WTC11 (cell line): ENCODE data around the gene CHKA. TPM values are rescaled to one million over a fixed set of nuclear protein-coding genes. Genes with fewer than 3 reads are reported as not detected.

Experiments used
- ATAC-seq: fragments of 200-7000 bp; cut with Tn5 transposase; 2 replicates; pipeline ENCODE4 v1.10.0; 2021; ENCODE audit warnings: mild to moderate bottlenecking, moderate library complexity
- CTCF ChIA-PET: fragments of 300-600 bp; sonication (Branson Sonifier 250); formaldehyde crosslinking; loops from one replicate; lab custom pipeline; 2021; ENCODE audit warnings: antibody characterized with exemption; lab: Charles Lee
- POLR2A ChIA-PET: fragments of 350-600 bp; sonication (Branson Sonifier 250); formaldehyde crosslinking; loops from one replicate; lab custom pipeline; 2021; ENCODE audit warnings: antibody characterized with exemption; lab: Charles Lee
- DNase-seq: peaks from one replicate; pipeline ENCODE4 v3.0.0; 2021; ENCODE audit warnings: low spot score
- H3K27ac Mint-ChIP-seq: 2 replicates; pipeline ENCODE4 v1.8.0; 2021; ENCODE audit warnings: mixed read lengths
- H3K27me3 Mint-ChIP-seq: 2 replicates; pipeline ENCODE4 v1.8.0; 2021; ENCODE audit warnings: low read depth, mild to moderate bottlenecking, moderate library complexity, mixed read lengths
- H3K36me3 Mint-ChIP-seq: 2 replicates; pipeline ENCODE4 v1.8.0; 2021; ENCODE audit warnings: mixed read lengths
- H3K4me1 Mint-ChIP-seq: 2 replicates; pipeline ENCODE4 v1.8.0; 2022; ENCODE audit warnings: mixed read lengths
- H3K4me3 Mint-ChIP-seq: 2 replicates; pipeline ENCODE4 v1.8.0; 2021; ENCODE audit warnings: mild to moderate bottlenecking, moderate library complexity, mixed read lengths
- H3K9me3 Mint-ChIP-seq: 2 replicates; pipeline ENCODE4 v1.8.0; 2021; ENCODE audit warnings: mixed read lengths
- CBFB ChIP-seq: sonication (generic); formaldehyde crosslinking; IDR thresholded peaks from 2 replicates; pipeline ENCODE4 v1.8.1; 2022; ENCODE audit warnings: mild to moderate bottlenecking, low read depth, missing genetic modification reagents
- ELF4 ChIP-seq: sonication (generic); formaldehyde crosslinking; IDR thresholded peaks from 2 replicates; pipeline ENCODE4 v1.8.1; 2022; ENCODE audit warnings: low read depth, mild to moderate bottlenecking, moderate library complexity, missing genetic modification reagents
- EMX1 ChIP-seq: fragments of 250-450 bp; sonication (Bioruptor Pico); IDR thresholded peaks from 2 replicates; pipeline ENCODE4 v1.8.0; 2021; ENCODE audit warnings: mild to moderate bottlenecking
- ESRRA ChIP-seq: sonication (generic); formaldehyde crosslinking; IDR thresholded peaks from 2 replicates; pipeline ENCODE4 v1.8.1; 2022; ENCODE audit warnings: mild to moderate bottlenecking, missing genetic modification reagents, borderline replicate concordance
- FOXK1 ChIP-seq: sonication (generic); formaldehyde crosslinking; IDR thresholded peaks from 2 replicates; pipeline ENCODE4 v1.8.0; 2022; ENCODE audit warnings: mild to moderate bottlenecking, moderate library complexity, missing genetic modification reagents
- FOXP1 ChIP-seq: sonication (generic); formaldehyde crosslinking; IDR thresholded peaks from 2 replicates; pipeline ENCODE4 v1.8.0; 2022; ENCODE audit warnings: missing genetic modification reagents, mild to moderate bottlenecking, moderate library complexity, borderline replicate concordance
- GTF2I ChIP-seq: fragments of 250-450 bp; sonication (Bioruptor Pico); conservative IDR thresholded peaks from 2 replicates; pipeline ENCODE4 v1.4.0; 2021; ENCODE audit warnings: mild to moderate bottlenecking
- MXD4 ChIP-seq: fragments of 250-450 bp; sonication (Bioruptor Pico); IDR thresholded peaks from 2 replicates; pipeline ENCODE4 v1.8.0; 2021; ENCODE audit warnings: mild to moderate bottlenecking, moderate library complexity, borderline replicate concordance
- NR1H2 ChIP-seq: sonication (generic); formaldehyde crosslinking; IDR thresholded peaks from 2 replicates; pipeline ENCODE4 v1.9.0; 2021; ENCODE audit warnings: mild to moderate bottlenecking, moderate library complexity, missing genetic modification reagents
- NR2C2 ChIP-seq: sonication (generic); formaldehyde crosslinking; IDR thresholded peaks from 2 replicates; pipeline ENCODE4 v1.8.0; 2022; ENCODE audit warnings: mild to moderate bottlenecking, missing genetic modification reagents
- NR3C1 ChIP-seq: sonication (generic); formaldehyde crosslinking; conservative IDR thresholded peaks from 2 replicates; pipeline ENCODE4 v1.8.1; 2023; ENCODE audit warnings: low read depth, mild to moderate bottlenecking, missing genetic modification reagents
- RELA ChIP-seq: sonication (generic); formaldehyde crosslinking; IDR thresholded peaks from 2 replicates; pipeline ENCODE4 v1.8.1; 2022; ENCODE audit warnings: missing genetic modification reagents, mild to moderate bottlenecking, borderline replicate concordance
- TEAD4 ChIP-seq: sonication (generic); formaldehyde crosslinking; IDR thresholded peaks from 2 replicates; pipeline ENCODE4 v1.8.0; 2022; ENCODE audit warnings: mild to moderate bottlenecking, missing genetic modification reagents
- ZNF121 ChIP-seq: sonication (generic); formaldehyde crosslinking; IDR thresholded peaks from 2 replicates; pipeline ENCODE4 v1.8.0; 2023; ENCODE audit warnings: missing genetic modification reagents
- ZNF219 ChIP-seq: sonication (generic); formaldehyde crosslinking; IDR thresholded peaks from 2 replicates; pipeline ENCODE4 v1.8.0; 2023; ENCODE audit warnings: missing genetic modification reagents, mild to moderate bottlenecking, borderline replicate concordance
- total RNA-seq: library from RNA; stranded (reverse); gene quantifications from 3 replicates; pipeline ENCODE4 v1.2.3, GENCODE V29; 2021
- TF ChIP-seq, protein P1 (sequence below): fragments of 250-450 bp; sonication (Bioruptor Pico); IDR thresholded peaks from 2 replicates; pipeline ENCODE4 v1.8.0; 2021; ENCODE audit warnings: mild to moderate bottlenecking
- TF ChIP-seq, protein P2 (sequence below): sonication (generic); formaldehyde crosslinking; IDR thresholded peaks from 2 replicates; pipeline ENCODE4 v1.8.0; 2023; ENCODE audit warnings: mild to moderate bottlenecking, missing genetic modification reagents
- TF ChIP-seq, protein P3 (sequence below): fragments of 250-450 bp; sonication (Bioruptor Pico); conservative IDR thresholded peaks from 2 replicates; pipeline ENCODE4 v1.9.0; 2021; ENCODE audit warnings: mild to moderate bottlenecking
- TF ChIP-seq, protein P4 (sequence below): sonication (generic); formaldehyde crosslinking; IDR thresholded peaks from 2 replicates; pipeline ENCODE4 v1.8.1; 2022; ENCODE audit warnings: low read depth, missing genetic modification reagents, borderline replicate concordance
- TF ChIP-seq, protein P5 (sequence below): sonication (generic); formaldehyde crosslinking; conservative IDR thresholded peaks from 2 replicates; pipeline ENCODE4 v1.8.1; 2022; ENCODE audit warnings: mild to moderate bottlenecking, missing genetic modification reagents
- TF ChIP-seq, protein P6 (sequence below): sonication (generic); formaldehyde crosslinking; IDR thresholded peaks from 2 replicates; pipeline ENCODE4 v1.8.0; 2022; ENCODE audit warnings: mild to moderate bottlenecking, missing genetic modification reagents
- TF ChIP-seq, protein P7 (sequence below): fragments of 200-600 bp; IDR thresholded peaks from 2 replicates; pipeline ENCODE4 v1.8.0; 2022; ENCODE audit warnings: antibody characterized with exemption

The CHKA gene
- total RNA-seq, 1 experiment from 2014 or later, result 76.1 TPM

DNA sequence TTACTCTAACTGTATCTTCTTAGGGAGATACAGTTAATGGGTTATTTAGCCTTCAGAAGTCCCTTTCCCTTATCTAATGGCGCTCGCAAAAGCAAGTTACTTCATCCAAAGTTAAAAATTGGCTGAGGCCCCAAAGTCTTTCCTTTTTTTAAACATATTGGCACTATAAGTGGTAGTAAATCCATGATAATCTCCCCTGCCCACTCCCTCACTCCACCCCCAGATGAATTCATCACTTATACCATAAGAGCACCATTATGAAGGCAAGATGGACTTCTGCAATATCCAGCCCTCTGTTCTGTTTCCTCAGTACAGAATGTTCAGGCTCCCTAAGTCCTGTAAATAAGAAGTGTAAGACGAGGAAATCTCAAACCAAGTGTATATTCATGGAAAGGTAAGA, 37.7 kb downstream of the CHKA start (continued):
- TF ChIP-seq, protein P1, sequence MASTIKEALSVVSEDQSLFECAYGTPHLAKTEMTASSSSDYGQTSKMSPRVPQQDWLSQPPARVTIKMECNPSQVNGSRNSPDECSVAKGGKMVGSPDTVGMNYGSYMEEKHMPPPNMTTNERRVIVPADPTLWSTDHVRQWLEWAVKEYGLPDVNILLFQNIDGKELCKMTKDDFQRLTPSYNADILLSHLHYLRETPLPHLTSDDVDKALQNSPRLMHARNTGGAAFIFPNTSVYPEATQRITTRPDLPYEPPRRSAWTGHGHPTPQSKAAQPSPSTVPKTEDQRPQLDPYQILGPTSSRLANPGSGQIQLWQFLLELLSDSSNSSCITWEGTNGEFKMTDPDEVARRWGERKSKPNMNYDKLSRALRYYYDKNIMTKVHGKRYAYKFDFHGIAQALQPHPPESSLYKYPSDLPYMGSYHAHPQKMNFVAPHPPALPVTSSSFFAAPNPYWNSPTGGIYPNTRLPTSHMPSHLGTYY (CRISPR knock-in tag), result no peak
- TF ChIP-seq RELA (CRISPR knock-in tag), result no peak
- TF ChIP-seq, protein P2, sequence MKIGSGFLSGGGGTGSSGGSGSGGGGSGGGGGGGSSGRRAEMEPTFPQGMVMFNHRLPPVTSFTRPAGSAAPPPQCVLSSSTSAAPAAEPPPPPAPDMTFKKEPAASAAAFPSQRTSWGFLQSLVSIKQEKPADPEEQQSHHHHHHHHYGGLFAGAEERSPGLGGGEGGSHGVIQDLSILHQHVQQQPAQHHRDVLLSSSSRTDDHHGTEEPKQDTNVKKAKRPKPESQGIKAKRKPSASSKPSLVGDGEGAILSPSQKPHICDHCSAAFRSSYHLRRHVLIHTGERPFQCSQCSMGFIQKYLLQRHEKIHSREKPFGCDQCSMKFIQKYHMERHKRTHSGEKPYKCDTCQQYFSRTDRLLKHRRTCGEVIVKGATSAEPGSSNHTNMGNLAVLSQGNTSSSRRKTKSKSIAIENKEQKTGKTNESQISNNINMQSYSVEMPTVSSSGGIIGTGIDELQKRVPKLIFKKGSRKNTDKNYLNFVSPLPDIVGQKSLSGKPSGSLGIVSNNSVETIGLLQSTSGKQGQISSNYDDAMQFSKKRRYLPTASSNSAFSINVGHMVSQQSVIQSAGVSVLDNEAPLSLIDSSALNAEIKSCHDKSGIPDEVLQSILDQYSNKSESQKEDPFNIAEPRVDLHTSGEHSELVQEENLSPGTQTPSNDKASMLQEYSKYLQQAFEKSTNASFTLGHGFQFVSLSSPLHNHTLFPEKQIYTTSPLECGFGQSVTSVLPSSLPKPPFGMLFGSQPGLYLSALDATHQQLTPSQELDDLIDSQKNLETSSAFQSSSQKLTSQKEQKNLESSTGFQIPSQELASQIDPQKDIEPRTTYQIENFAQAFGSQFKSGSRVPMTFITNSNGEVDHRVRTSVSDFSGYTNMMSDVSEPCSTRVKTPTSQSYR (CRISPR knock-in tag), result no peak
- no peak for TF ChIP-seq NR1H2 (CRISPR knock-in tag)
- TF ChIP-seq FOXK1 (CRISPR knock-in tag), result no peak
- TF ChIP-seq CBFB (CRISPR knock-in tag), result no peak
- TF ChIP-seq ESRRA (CRISPR knock-in tag), result no peak
- no peak for TF ChIP-seq TEAD4
- no peak for TF ChIP-seq FOXP1
- TF ChIP-seq, protein P3, sequence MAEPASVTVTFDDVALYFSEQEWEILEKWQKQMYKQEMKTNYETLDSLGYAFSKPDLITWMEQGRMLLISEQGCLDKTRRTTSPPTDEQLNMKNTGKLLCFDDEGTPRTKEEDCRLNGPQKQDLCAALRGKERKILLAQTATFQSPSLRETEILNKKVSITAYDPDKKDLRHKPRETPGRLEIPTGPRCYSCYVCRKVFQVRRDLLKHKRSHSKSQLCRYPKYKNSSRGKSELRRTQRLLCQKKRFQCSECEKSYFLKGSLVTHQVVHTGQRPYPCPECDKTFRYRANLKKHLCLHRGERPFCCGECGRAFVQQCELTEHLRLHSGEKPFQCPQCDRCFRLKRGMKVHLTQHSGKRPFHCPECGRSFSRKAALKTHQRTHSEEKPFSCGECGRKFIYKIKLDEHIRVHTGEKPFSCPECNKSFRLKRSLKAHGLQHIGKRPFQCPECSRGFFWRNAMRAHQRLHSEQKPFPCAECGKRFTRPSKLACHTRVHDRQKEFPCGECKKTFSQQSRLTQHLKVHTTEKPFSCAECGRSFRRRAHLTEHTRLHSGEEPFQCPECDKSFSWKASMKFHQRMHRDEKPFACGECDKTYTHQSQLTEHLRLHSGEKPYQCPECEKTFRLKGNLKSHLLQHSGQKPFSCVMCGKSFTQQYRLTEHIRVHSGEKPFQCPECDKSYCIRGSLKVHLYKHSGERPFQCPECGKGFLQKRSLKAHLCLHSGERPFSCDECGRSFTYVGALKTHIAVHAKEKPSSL (CRISPR knock-in tag), result no peak

DNA sequence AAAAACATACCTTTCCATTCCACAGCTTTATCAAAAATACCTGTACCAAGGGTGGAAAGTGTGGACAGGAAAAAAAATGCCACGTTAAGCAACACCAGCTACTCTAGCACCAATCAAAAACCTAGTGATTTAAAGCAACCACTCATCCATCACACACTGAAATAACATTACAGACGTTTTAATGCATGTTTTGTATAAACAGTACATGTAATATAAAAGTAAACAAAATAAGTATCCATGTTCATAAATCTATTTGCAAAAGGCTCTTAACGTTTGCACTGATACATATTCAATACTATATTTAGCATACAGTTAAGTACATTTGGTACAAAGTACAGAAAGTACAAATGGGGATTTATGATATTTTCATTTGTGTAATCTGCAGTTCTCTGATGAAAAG, 38.7 kb downstream of the CHKA start:
- CTCF ChIA-PET, result no interaction called here

DNA sequence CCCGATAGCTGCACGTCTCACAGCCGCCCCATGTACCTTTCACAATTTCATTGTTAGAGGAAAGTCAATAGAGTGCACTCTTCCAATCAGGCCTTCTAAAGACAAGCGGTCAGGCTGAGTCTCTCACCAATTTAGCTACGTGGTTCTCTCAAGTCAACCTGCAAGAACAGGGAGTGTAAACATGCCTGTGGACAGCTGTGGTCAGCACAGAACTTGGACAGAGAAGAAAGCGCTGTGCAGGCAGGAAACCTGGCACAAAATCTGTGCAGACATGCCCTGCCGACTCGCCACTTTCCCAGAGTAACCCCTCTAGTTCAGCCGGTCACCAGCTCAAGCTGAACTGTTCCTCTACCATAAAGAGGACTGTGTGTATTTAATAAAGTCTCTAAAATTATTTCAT, 39.5 kb downstream of the CHKA start:
- POLR2A ChIA-PET, result no interaction called here
- Mint-ChIP-seq H3K9me3 (no peaks in the 10 kb centered on the region), H3K4me1 (peaks cover 3% of the 10 kb centered on the region; the same call in 1 of the 2 replicates), H3K36me3 (peaks cover 26% of the 10 kb centered on the region), H3K27ac (peak overlapping the region; percentile 58; the same call in 1 of the 2 replicates), H3K4me3 (no peak overlapping the region), H3K27me3 (no peaks in the 10 kb centered on the region)
- CTCF ChIA-PET, result no interaction called here
- no peak for ATAC-seq
- no peak for DNase-seq
- TF ChIP-seq, protein P4, sequence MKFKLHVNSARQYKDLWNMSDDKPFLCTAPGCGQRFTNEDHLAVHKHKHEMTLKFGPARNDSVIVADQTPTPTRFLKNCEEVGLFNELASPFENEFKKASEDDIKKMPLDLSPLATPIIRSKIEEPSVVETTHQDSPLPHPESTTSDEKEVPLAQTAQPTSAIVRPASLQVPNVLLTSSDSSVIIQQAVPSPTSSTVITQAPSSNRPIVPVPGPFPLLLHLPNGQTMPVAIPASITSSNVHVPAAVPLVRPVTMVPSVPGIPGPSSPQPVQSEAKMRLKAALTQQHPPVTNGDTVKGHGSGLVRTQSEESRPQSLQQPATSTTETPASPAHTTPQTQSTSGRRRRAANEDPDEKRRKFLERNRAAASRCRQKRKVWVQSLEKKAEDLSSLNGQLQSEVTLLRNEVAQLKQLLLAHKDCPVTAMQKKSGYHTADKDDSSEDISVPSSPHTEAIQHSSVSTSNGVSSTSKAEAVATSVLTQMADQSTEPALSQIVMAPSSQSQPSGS (CRISPR knock-in tag), result no peak
- TF ChIP-seq CBFB (CRISPR knock-in tag), result no peak
- no peak for TF ChIP-seq NR2C2 (CRISPR knock-in tag)
- TF ChIP-seq EMX1 (CRISPR knock-in tag), result no peak
- TF ChIP-seq GTF2I (CRISPR knock-in tag), result no peak
- no peak for TF ChIP-seq MXD4
- no peak for TF ChIP-seq ELF4
- TF ChIP-seq ZNF121, result no peak
- TF ChIP-seq ZNF219 (CRISPR knock-in tag), result no peak
- TF ChIP-seq FOXK1 (CRISPR knock-in tag), result no peak

More for the DNA sequence above, 38.7 kb downstream of the CHKA start:
- DNase-seq (no peak), ATAC-seq (no peak)
- TF ChIP-seq NR3C1 (CRISPR knock-in tag), result no peak
- TF ChIP-seq, protein P5, sequence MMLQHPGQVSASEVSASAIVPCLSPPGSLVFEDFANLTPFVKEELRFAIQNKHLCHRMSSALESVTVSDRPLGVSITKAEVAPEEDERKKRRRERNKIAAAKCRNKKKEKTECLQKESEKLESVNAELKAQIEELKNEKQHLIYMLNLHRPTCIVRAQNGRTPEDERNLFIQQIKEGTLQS, result no peak
- TF ChIP-seq, protein P6, sequence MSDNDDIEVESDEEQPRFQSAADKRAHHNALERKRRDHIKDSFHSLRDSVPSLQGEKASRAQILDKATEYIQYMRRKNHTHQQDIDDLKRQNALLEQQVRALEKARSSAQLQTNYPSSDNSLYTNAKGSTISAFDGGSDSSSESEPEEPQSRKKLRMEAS (CRISPR knock-in tag), result no peak
- TF ChIP-seq, protein P7, sequence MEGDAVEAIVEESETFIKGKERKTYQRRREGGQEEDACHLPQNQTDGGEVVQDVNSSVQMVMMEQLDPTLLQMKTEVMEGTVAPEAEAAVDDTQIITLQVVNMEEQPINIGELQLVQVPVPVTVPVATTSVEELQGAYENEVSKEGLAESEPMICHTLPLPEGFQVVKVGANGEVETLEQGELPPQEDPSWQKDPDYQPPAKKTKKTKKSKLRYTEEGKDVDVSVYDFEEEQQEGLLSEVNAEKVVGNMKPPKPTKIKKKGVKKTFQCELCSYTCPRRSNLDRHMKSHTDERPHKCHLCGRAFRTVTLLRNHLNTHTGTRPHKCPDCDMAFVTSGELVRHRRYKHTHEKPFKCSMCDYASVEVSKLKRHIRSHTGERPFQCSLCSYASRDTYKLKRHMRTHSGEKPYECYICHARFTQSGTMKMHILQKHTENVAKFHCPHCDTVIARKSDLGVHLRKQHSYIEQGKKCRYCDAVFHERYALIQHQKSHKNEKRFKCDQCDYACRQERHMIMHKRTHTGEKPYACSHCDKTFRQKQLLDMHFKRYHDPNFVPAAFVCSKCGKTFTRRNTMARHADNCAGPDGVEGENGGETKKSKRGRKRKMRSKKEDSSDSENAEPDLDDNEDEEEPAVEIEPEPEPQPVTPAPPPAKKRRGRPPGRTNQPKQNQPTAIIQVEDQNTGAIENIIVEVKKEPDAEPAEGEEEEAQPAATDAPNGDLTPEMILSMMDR, result no peak
- H3K36me3 Mint-ChIP-seq, result peaks cover 26% of the 10 kb centered on the region
- H3K9me3 Mint-ChIP-seq, result no peaks in the 10 kb centered on the region
- POLR2A ChIA-PET, result no interaction called here
- H3K27me3 Mint-ChIP-seq, result no peaks in the 10 kb centered on the region
- H3K4me3 Mint-ChIP-seq, result no peak overlapping the region
- H3K27ac Mint-ChIP-seq, result no peak overlapping the region
- H3K4me1 Mint-ChIP-seq, result peaks cover 3% of the 10 kb centered on the region; the same call in 1 of the 2 replicates
